K562 (cell line): Measurements from ENCODE around the gene EGFR. TPM values are rescaled to one million over a fixed set of nuclear protein-coding genes. Genes with fewer than 3 reads are reported as not detected.
A peak's percentile ranks its signal among the peaks of the same experiment; 100 is the strongest.

Source experiments
- ATAC-seq: fragments of 200-7000 bp; cut with Tn5 transposase; 3 replicates; pipeline ENCODE4 v1.9.1; 2020; ENCODE audit warnings: moderate library complexity
- BruUV-seq: library from RNA; stranded (reverse); fragments of 400-500 nt; replicated peaks from 2 replicates; lab custom pipeline; 2021; lab: Mats Ljungman, UMichigan
- CTCF ChIA-PET: fragments of 300-600 bp; formaldehyde crosslinking; extraction: SDS; loops from one replicate; lab custom pipeline; 2021; ENCODE audit warnings: low intra/inter-chr PET ratio; lab: Yijun Ruan, JAX
- POLR2A ChIA-PET: fragments of 300-600, 350-650 bp; sonication (Branson Sonifier 250); formaldehyde crosslinking; extraction: SDS; loops from one replicate; lab custom pipeline; 2021; ENCODE audit warnings: antibody characterized with exemption, inconsistent platforms; lab: Yijun Ruan, JAX
- DNase-seq, 4 experiments: peaks; one replicate each; pipeline versions ENCODE4 v3.0.0 to v3.0.0-alpha.2; 2011 to 2018; ENCODE audit warnings: low spot score in 3 of 4, mixed read lengths in 3 of 4; ENCODE audit errors: extremely low read depth in 1 of 4
- FAIRE-seq: peaks from 2 replicates; lab custom pipeline; 2011; peaks lifted over from hg19 to GRCh38; lab: Jason Lieb, UNC
- H2AFZ ChIP-seq: 2 replicates; pipeline ENCODE4 v1.6.0; 2011; ENCODE audit warnings: low read depth, low read length, control low read depth, inconsistent platforms
- H3K27ac ChIP-seq: fragments of 200-600 bp; 3 replicates; pipeline ENCODE4 v1.8.0; 2011; ENCODE audit warnings: low read depth, mild to moderate bottlenecking, control low read depth, inconsistent platforms, low read length, moderate library complexity, mixed read lengths; ENCODE audit errors: extremely low read depth
- H3K27me3 ChIP-seq, 2 experiments: fragments of 300-600 bp in 1 of 2; 2 replicates in 1 of 2; 3 replicates in 1 of 2; pipeline versions ENCODE4 v1.6.0 to v1.8.0; 2011; ENCODE audit warnings: inconsistent platforms in 2 of 2, low read length in 2 of 2, mild to moderate bottlenecking in 1 of 2, mixed read lengths in 1 of 2, moderate library complexity in 1 of 2; ENCODE audit not compliant: control insufficient read depth in 2 of 2, insufficient read depth in 2 of 2
- H3K36me3 ChIP-seq: fragments of 300-600 bp; 3 replicates; pipeline ENCODE4 v1.8.0; 2011; ENCODE audit warnings: mild to moderate bottlenecking, low read length, inconsistent platforms; ENCODE audit not compliant: control insufficient read depth, insufficient read depth
- H3K4me1 ChIP-seq, 2 experiments: fragments of 200-600 bp in 1 of 2; replicated peaks in 1 of 2; 2 replicates in 1 of 2; 3 replicates in 1 of 2; pipeline versions ENCODE4 v1.5.1 to v1.8.0; 2011; ENCODE audit warnings: inconsistent platforms in 2 of 2, low read length in 2 of 2, mild to moderate bottlenecking in 1 of 2, mixed read lengths in 1 of 2, moderate library complexity in 1 of 2; ENCODE audit not compliant: control insufficient read depth in 2 of 2, insufficient read depth in 2 of 2
- H3K4me2 ChIP-seq: 2 replicates; pipeline ENCODE4 v1.6.1; 2011; ENCODE audit warnings: low read length, control low read depth, inconsistent platforms, mixed read lengths; ENCODE audit not compliant: insufficient read depth
- H3K4me3 ChIP-seq: fragments of 200-600 bp; sonication (generic), shearing (Covaris generic); 2 replicates; pipeline ENCODE4 v1.5.1; 2016; ENCODE audit warnings: control low read depth, inconsistent platforms
- H3K79me2 ChIP-seq: fragments of 200-600 bp; 3 replicates; pipeline ENCODE4 v1.8.0; 2011; ENCODE audit warnings: low read length, inconsistent platforms; ENCODE audit not compliant: control insufficient read depth, insufficient read depth
- H3K9ac ChIP-seq, 2 experiments: 2 replicates each; pipeline versions ENCODE4 v1.6.0 to v1.6.1; 2011; ENCODE audit warnings: low read depth in 2 of 2, low read length in 2 of 2, control low read depth in 1 of 2, inconsistent platforms in 1 of 2, mild to moderate bottlenecking in 1 of 2, mixed read lengths in 1 of 2; ENCODE audit not compliant: insufficient read depth in 1 of 2
- H3K9me1 ChIP-seq: one replicate; pipeline ENCODE4 v1.6.0; 2011; ENCODE audit warnings: inconsistent platforms, mild to moderate bottlenecking, low read length, moderate library complexity; ENCODE audit not compliant: control insufficient read depth, insufficient read depth
- H3K9me3 ChIP-seq: replicated peaks from 2 replicates; pipeline ENCODE4 v1.5.1; 2011; ENCODE audit warnings: low read depth, low read length, inconsistent platforms; ENCODE audit not compliant: control insufficient read depth, insufficient read depth
- H4K20me1 ChIP-seq: replicated peaks from 2 replicates; pipeline ENCODE4 v1.6.1; 2011; ENCODE audit warnings: low read length, inconsistent platforms, mixed read lengths; ENCODE audit not compliant: control insufficient read depth, insufficient read depth
- C11orf30 ChIP-seq: fragments of 450-650 bp; IDR thresholded peaks from 2 replicates; pipeline ENCODE4 v1.6.1; 2016; ENCODE audit warnings: low read depth, mild to moderate bottlenecking
- CUX1 ChIP-seq: fragments of 200-800 bp; sonication (Bioruptor generic); IDR thresholded peaks from 2 replicates; pipeline ENCODE4 v1.6.1; 2016; ENCODE audit warnings: missing genetic modification characterization, missing compliant biosample characterization
- NRF1 ChIP-seq, 2 experiments: fragments of 450-650 bp; IDR thresholded peaks in 1 of 2; conservative IDR thresholded peaks in 1 of 2; 2 replicates each; pipeline ENCODE4 v1.6.1; 2014; ENCODE audit warnings: mild to moderate bottlenecking in 2 of 2
- ZNF316 ChIP-seq: fragments of 450-650 bp; IDR thresholded peaks from 2 replicates; pipeline ENCODE4 v1.6.1; 2016
- WGBS: fragments of 100-300 bp; shearing (Covaris generic); methylation state at CpG from one replicate; pipeline ENCODE4 v1.1.6; 2016; ENCODE audit warnings: low coverage, mixed read lengths; ENCODE audit not compliant: insufficient coverage; ENCODE audit errors: missing lambda C conversion rate; 5-methylcytosine and 5-hydroxymethylcytosine counted together
- in situ Hi-C: fragments of 300-500 bp; cut with MboI; formaldehyde crosslinking; loops from 4 replicates; pipeline ENCODE4 v1.15.0; 2018; ENCODE audit warnings: inconsistent platforms, mixed read lengths
- intact Hi-C: fragments of 100-400 bp; cut with micrococcal nuclease; formaldehyde crosslinking; loops from 2 replicates; pipeline ENCODE4 v1.14.2; 2022
- polyA plus RNA-seq, 8 experiments: library from polyadenylated mRNA; depleted of rRNA in 4 of 8; stranded (reverse) in 5 of 8; unstranded in 3 of 8; fragments of >200 nt; fragmentation: Nextera tagmentation in 2 of 8; fragmentation: Illumina TruSeq in 1 of 8; extraction: Ambion mirVana in 2 of 8; extraction: Trizol in 1 of 8; gene quantifications; 2 replicates each; pipeline versions ENCODE4 v1.2.1 to v1.2.3, GENCODE V29; 2011 to 2014; ENCODE audit warnings: inconsistent platforms in 1 of 8, missing spikeins in 1 of 8
- total RNA-seq, 7 experiments: library from RNA; depleted of rRNA in 6 of 7; stranded (reverse); fragments of >200 nt in 6 of 7; fragmentation: Illumina TruSeq in 2 of 7; extraction: Trizol in 2 of 7; gene quantifications; 2 replicates each; pipeline versions ENCODE4 v1.2.1 to v1.2.3, GENCODE V29; 2011 to 2021; ENCODE audit warnings: low replicate concordance in 1 of 7

EGFR gene
- total and polyA plus RNA-seq, 9 of the 15 experiments (the other 6 are each of a cell fraction or from before 2014, with no cell fraction given): 0.13 TPM; not detected in 8

GRCh38 chr7:55156919-55157763 lies 138.3 kb downstream of the EGFR start:
- H3K9me3 ChIP-seq: no peaks in the 10 kb centered on the region
- no peak overlapping the region for H2AFZ ChIP-seq
- DNase-seq (no peak), FAIRE-seq (no peak), ATAC-seq (no peak; the same call in 1 of the 3 replicates)
- no peaks in the 10 kb centered on the region for H3K36me3 ChIP-seq
- no TSS peak for BruUV-seq
- no peak overlapping the region for H3K4me3 ChIP-seq
- H3K27ac ChIP-seq: no peak overlapping the region
- H3K9ac ChIP-seq: no peak overlapping the region
- H3K4me1 ChIP-seq: peaks cover 0 to 6% of the 10 kb centered on the region in 2 experiments; a peak in 1 of 5 replicates
- H3K4me2 ChIP-seq: no peak overlapping the region
- ChIA-PET POLR2A (interaction anchor here (1.0 kb wide), 1 partner anchor 12 kb away, joined by 3 read pairs; no protein-coding TSS in a partner anchor), CTCF (no interaction called here)
- H4K20me1 ChIP-seq: no peaks in the 10 kb centered on the region; the same call in 1 of the 2 replicates
- H3K27me3 ChIP-seq: peaks cover 24 to 55% of the 10 kb centered on the region in 2 experiments
- in situ Hi-C loops (no loop called here), intact Hi-C loops (loop anchor here (10.0 kb wide), 1 partner anchor 58 kb away; no protein-coding TSS in a partner anchor)
- no peaks in the 10 kb centered on the region for H3K9me1 ChIP-seq
- TF ChIP-seq ZNF316 (peak; percentile 45; the same call in 1 of the 2 replicates), C11orf30 (peak; percentile 47), NRF1 (conservative IDR thresholded peaks at IDR 0.05 in 1 of 2, IDR thresholded peaks at IDR 0.05 in 1 of 2) (peak; percentile 56 to 61), CUX1 (CRISPR knock-in tag) (no peak)
- H3K79me2 ChIP-seq: no peaks in the 10 kb centered on the region
- 8% methylated on average over 25 of the region's 30 CpGs for WGBS
